UCSD-AML1 (cell line): ENCODE measurements around the gene GLP1R.
"Not testable (repeated sequence)": the region's sequence is repeated elsewhere in the genome, so short reads cannot be mapped to it uniquely, and the experiment has no call there.

Source experiments
- DNase-seq: peaks from one replicate; lab custom pipeline; 2025; ENCODE audit not compliant: unreplicated experiment; lab: John Stamatoyannopoulos, UW

GLP1R gene

DNA sequence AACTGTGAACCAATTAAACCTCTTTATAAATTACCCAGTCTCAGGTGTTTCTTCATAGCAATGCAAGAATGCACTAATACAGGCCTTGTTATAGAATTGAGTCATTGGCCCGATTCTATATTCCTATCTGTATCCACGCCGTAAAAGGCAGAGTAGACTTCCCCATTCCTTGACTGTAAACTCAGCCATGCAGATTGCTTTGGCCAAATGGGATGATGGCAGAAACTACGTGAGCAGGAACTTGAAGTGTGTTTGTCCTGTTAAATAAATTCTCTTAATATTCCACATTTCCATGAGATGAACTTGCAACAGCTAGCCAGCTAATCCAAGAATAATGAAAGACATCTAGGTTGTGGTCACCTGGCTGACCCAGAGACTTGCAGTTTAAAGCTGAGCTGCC lies 70.3 kb downstream of the GLP1R start:
- no peak for DNase-seq

GRCh38 chr6:39124114-39124513 lies 75.5 kb downstream of the GLP1R start:
- DNase-seq, result no peak

DNA sequence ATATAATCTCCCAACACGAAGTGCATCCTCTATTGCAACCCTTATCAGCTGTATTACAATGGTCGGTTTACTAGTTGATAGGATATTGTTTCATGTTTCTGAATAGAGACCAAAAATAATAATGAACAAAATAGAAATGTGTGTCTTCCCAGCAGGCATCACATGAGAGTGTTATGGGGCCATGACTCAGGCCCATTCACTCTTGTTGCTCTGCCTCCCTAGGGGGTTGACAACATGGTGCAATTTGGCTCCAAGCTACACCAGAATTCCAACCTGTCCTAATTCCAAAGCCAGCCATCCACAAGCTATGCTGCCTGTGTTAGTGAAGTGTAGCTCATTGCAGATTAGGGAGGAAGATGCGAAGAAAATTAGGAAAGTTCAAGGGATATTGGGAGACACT lies 79.5 kb downstream of the GLP1R start:
- no peak for DNase-seq

GRCh38 chr6:39128832-39129231 lies 80.3 kb downstream of the GLP1R start:
- no peak for DNase-seq

DNA sequence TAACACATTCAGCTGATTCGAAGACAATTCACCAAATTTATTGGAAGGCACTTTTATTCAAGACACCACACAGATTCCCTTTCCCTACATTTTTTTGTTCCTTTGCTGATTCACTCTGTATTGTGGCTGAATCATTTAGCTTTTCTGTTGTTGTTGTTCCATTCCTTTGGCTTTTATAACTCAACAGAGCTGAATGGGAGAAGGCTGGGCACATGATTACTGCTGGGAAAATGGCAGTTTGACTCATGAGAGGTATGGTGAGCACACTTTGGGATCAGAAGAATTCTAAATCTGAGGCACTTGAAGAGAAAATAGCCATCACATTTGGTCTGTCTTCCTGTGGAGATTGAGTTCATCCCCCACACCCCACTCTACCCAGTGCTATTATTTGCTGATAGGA lies 82.1 kb downstream of the GLP1R start:
- no peak for DNase-seq

DNA sequence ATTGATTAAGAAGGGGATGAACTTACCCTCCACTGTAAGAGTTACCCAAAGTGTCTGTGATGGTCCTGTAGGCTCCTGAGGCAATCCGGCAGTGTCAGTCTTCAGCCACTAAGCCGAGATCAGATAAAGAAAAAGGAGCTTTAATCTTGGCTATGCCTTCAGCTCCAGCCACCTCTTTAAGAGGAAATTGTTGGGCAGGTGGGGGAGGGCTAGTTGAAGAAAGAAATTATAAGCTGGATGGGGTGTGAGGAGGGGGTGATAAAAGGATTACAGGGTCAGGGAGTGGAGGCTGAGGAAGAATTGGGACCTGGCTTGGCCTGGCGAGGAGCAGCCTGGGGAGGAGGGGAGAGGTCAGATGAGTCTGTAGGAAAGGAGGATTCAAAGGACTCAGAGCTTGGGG lies 86.2 kb downstream of the GLP1R start:
- not testable (repeated sequence) for DNase-seq

- DNase-seq, result not testable (repeated sequence)
Observed at GRCh38 chr6:39136207-39136606, 87.6 kb downstream of the GLP1R start.

GRCh38 chr6:39137245-39137644 lies 88.7 kb downstream of the GLP1R start:
- no peak for DNase-seq
